ENCODE data around the gene DHX16. TPM values are rescaled to one million over a fixed set of nuclear protein-coding genes. Genes with fewer than 3 reads are reported as not detected.

The DHX16 gene
- total and polyA plus RNA-seq, 9 of the 15 experiments (the other 6 are each of a cell fraction or from before 2014, with no cell fraction given), result 14.6 to 66.1 (median 47.5) TPM

DNA sequence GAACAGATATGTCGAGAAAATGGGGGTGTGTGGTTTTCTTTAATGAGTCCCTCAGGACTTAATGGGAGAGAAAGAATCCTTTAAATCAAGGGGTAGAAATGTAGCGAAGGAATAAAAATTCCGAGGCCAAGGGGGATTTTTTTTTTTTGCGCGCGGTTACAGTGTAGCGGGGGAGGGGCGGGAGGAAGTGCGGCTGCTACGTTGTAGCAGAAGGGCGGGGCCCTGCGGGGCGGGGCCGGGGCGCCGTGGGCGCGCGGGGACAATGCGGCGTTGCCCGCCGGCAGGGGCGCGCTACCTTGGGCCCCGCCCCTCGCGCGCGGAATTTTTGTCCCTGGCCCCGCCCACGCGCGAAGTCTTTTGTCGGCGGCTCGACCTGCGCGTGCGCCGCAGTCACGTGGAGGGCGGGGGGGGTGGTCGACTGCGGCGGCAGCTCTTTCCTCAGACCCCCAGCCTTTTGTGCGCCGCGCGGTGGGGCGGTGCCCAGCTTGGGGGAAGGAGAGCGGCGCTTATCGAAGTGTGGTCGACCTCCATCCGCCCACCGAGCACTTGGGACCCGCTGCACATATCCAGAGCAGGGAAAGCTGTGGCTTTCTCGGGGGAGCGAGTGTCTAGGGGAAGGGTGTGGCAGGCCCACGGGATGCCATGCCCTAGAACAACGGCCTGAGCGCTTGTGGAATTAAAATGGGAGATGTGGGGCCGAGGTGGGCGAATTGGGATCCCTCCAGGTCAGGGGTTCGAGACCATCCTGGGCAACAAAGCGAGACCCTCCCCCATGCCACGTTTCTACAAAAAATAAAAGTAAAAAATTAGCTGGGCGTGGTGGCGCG lies 48.6 kb upstream of the DHX16 start (continued):
- TF ChIP-seq ZNF785 (CRISPR knock-in tag; IDR thresholded peaks at IDR 0.05) (no peak), CBX2 (IDR thresholded peaks at IDR 0.05; ENCODE audit: insufficient read depth, low read length, poor library complexity, severe bottlenecking) (no peak), ZNF561 (CRISPR knock-in tag; conservative IDR thresholded peaks at IDR 0.05) (peak; percentile 84), EZH2 (IDR thresholded peaks at IDR 0.05; ENCODE audit: borderline replicate concordance, low read depth, low read length) (no peak), XRCC4 (IDR thresholded peaks at IDR 0.05; ENCODE audit: extremely low read depth, insufficient read depth, insufficient read length) (no peak), ILF3 (IDR thresholded peaks at IDR 0.05; ENCODE audit: borderline replicate concordance) (peak; percentile 98), GMEB1 (CRISPR knock-in tag; IDR thresholded peaks at IDR 0.05) (peak; percentile 71), HIVEP1 (CRISPR knock-in tag; IDR thresholded peaks at IDR 0.05) (no peak), SRSF7 (optimal IDR thresholded peaks at IDR 0.05; ENCODE audit: low read depth, low read length) (no peak), ZNF140 (CRISPR knock-in tag; IDR thresholded peaks at IDR 0.05) (no peak), CXXC5 (CRISPR knock-in tag; IDR thresholded peaks at IDR 0.05) (peak; percentile 99), RAD51 (IDR thresholded peaks at IDR 0.05; ENCODE audit: borderline replicate concordance, low read depth) (peak; percentile 94), ZNF282 (CRISPR knock-in tag; IDR thresholded peaks at IDR 0.05) (no peak)
- TF ChIP-seq, protein P1, sequence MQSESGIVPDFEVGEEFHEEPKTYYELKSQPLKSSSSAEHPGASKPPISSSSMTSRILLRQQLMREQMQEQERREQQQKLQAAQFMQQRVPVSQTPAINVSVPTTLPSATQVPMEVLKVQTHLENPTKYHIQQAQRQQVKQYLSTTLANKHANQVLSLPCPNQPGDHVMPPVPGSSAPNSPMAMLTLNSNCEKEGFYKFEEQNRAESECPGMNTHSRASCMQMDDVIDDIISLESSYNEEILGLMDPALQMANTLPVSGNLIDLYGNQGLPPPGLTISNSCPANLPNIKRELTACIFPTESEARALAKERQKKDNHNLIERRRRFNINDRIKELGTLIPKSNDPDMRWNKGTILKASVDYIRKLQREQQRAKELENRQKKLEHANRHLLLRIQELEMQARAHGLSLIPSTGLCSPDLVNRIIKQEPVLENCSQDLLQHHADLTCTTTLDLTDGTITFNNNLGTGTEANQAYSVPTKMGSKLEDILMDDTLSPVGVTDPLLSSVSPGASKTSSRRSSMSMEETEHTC (IDR thresholded peaks at IDR 0.05), result peak; percentile 56
- TF ChIP-seq, protein P2, sequence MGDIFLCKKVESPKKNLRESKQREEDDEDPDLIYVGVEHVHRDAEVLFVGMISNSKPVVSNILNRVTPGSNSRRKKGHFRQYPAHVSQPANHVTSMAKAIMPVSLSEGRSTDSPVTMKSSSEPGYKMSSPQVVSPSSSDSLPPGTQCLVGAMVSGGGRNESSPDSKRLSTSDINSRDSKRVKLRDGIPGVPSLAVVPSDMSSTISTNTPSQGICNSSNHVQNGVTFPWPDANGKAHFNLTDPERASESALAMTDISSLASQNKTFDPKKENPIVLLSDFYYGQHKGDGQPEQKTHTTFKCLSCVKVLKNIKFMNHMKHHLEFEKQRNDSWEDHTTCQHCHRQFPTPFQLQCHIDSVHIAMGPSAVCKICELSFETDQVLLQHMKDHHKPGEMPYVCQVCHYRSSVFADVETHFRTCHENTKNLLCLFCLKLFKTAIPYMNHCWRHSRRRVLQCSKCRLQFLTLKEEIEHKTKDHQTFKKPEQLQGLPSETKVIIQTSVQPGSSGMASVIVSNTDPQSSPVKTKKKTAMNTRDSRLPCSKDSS (IDR thresholded peaks at IDR 0.05; ENCODE audit: low read depth, partially characterized antibody), result no peak
- TF ChIP-seq, protein P3, sequence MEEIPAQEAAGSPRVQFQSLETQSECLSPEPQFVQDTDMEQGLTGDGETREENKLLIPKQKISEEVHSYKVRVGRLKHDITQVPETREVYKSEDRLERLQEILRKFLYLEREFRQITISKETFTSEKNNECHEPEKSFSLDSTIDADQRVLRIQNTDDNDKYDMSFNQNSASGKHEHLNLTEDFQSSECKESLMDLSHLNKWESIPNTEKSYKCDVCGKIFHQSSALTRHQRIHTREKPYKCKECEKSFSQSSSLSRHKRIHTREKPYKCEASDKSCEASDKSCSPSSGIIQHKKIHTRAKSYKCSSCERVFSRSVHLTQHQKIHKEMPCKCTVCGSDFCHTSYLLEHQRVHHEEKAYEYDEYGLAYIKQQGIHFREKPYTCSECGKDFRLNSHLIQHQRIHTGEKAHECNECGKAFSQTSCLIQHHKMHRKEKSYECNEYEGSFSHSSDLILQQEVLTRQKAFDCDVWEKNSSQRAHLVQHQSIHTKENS (CRISPR knock-in tag; IDR thresholded peaks at IDR 0.05), result no peak

All from K562 (cell line).